Naive thymus-derived CD4-positive, alpha-beta T cell (primary cell): ENCODE data around the gene B4GALT3. TPM values are rescaled to one million over a fixed set of nuclear protein-coding genes. Genes with fewer than 3 reads are reported as not detected.

Experiments
- ATAC-seq: fragments of 150-1000 bp; cut with Tn5 transposase; 2 replicates; pipeline ENCODE4 v1.10.0; 2021; ENCODE audit warnings: mild to moderate bottlenecking, moderate library complexity
- CTCF ChIA-PET: fragments of 350-600 bp; sonication (Branson Sonifier 250); formaldehyde crosslinking; loops from one replicate; lab custom pipeline; 2021; ENCODE audit warnings: antibody characterized with exemption; lab: Charles Lee
- POLR2A ChIA-PET: fragments of 350-600 bp; sonication (Branson Sonifier 250); formaldehyde crosslinking; loops from one replicate; lab custom pipeline; 2021; ENCODE audit warnings: antibody characterized with exemption, inconsistent platforms; lab: Charles Lee
- DNase-seq, 9 donors: peaks; one replicate each; pipeline versions ENCODE4 v3.0.0 to v3.0.0-alpha.2; 2020 to 2022; ENCODE audit warnings: mixed read lengths in 1 of 9
- H3K27ac ChIP-seq: one replicate; pipeline ENCODE4 v1.7.0; 2013; ENCODE audit warnings: mild to moderate bottlenecking, low read depth, low read length, moderate library complexity
- H3K27me3 ChIP-seq, 2 donors: one replicate each; pipeline ENCODE4 v1.7.0; 2013; ENCODE audit warnings: low read length in 2 of 2, mild to moderate bottlenecking in 2 of 2, moderate library complexity in 2 of 2; ENCODE audit not compliant: control insufficient read depth in 2 of 2, insufficient read depth in 2 of 2
- H3K36me3 ChIP-seq, 3 experiments: 1 replicate in 2 of 3; 2 replicates in 1 of 3; pipeline ENCODE4 v1.7.0; 2013; ENCODE audit warnings: low read length in 3 of 3, mild to moderate bottlenecking in 3 of 3, moderate library complexity in 1 of 3; ENCODE audit not compliant: insufficient read depth in 3 of 3, control insufficient read depth in 2 of 3
- H3K4me1 ChIP-seq, 2 donors: one replicate each; pipeline ENCODE4 v1.7.0; 2013; ENCODE audit warnings: low read length in 2 of 2, mild to moderate bottlenecking in 2 of 2, moderate library complexity in 1 of 2; ENCODE audit not compliant: control insufficient read depth in 2 of 2, insufficient read depth in 2 of 2
- H3K4me3 ChIP-seq: 2 replicates; pipeline ENCODE4 v1.7.0; 2013; ENCODE audit warnings: mild to moderate bottlenecking, low read length
- H3K9me3 ChIP-seq, 3 experiments: 1 replicate in 2 of 3; 2 replicates in 1 of 3; pipeline ENCODE4 v1.7.0; 2013; ENCODE audit warnings: low read length in 3 of 3; ENCODE audit not compliant: control insufficient read depth in 2 of 3
- H3K27ac Mint-ChIP-seq, 9 donors: one replicate each; pipeline ENCODE4 v1.8.0; 2020 to 2022; ENCODE audit warnings: mixed read lengths in 9 of 9, mild to moderate bottlenecking in 8 of 9, moderate library complexity in 5 of 9, inconsistent platforms in 2 of 9
- H3K27me3 Mint-ChIP-seq, 5 donors: one replicate each; pipeline ENCODE4 v1.8.0; 2021 to 2022; ENCODE audit warnings: mixed read lengths in 5 of 5, mild to moderate bottlenecking in 1 of 5
- H3K36me3 Mint-ChIP-seq, 5 donors: one replicate each; pipeline ENCODE4 v1.8.0; 2020 to 2022; ENCODE audit warnings: mixed read lengths in 5 of 5, mild to moderate bottlenecking in 3 of 5, inconsistent platforms in 1 of 5
- H3K4me1 Mint-ChIP-seq, 7 donors: one replicate each; pipeline ENCODE4 v1.8.0; 2020 to 2022; ENCODE audit warnings: mixed read lengths in 7 of 7, mild to moderate bottlenecking in 3 of 7, inconsistent platforms in 1 of 7
- H3K4me3 Mint-ChIP-seq, 10 donors: one replicate each; pipeline ENCODE4 v1.8.0; 2020 to 2022; ENCODE audit warnings: mild to moderate bottlenecking in 10 of 10, mixed read lengths in 10 of 10, moderate library complexity in 6 of 10, inconsistent platforms in 2 of 10
- H3K9me3 Mint-ChIP-seq, 11 donors: one replicate each; pipeline ENCODE4 v1.8.0; 2020 to 2022; ENCODE audit warnings: mixed read lengths in 11 of 11, mild to moderate bottlenecking in 4 of 11, inconsistent platforms in 1 of 11, moderate library complexity in 1 of 11
- intact Hi-C, 2 donors: fragments of 100-400 bp; cut with micrococcal nuclease; formaldehyde crosslinking; loops; one replicate each; pipeline ENCODE4 v1.15.1; 2023
- polyA plus RNA-seq, 2 donors: library from polyadenylated mRNA; unstranded; fragments of 300-500 nt; fragmentation: Illumina TruSeq; gene quantifications; one replicate each; pipeline ENCODE4 v1.2.3, GENCODE V29; 2021
- total RNA-seq, 6 experiments: library from RNA in 5 of 6; stranded (reverse) in 5 of 6; gene quantifications; 1 replicate in 5 of 6; 2 replicates in 1 of 6; pipeline ENCODE4 v1.2.3 and lab custom pipeline; 2021 to 2026

B4GALT3 gene
- total and polyA plus RNA-seq, 7 experiments from 2014 or later, result 36.2 to 83.7 (median 52.5) TPM

- Mint-ChIP-seq H3K27me3 (no peaks in the 10 kb centered on the region), H3K4me3 (no peak within 1 kb of the TSS), H3K4me1 (peaks cover 29 to 49% (median 48%) of the 10 kb centered on the region in 7 donors), H3K27ac (peak within 1 kb of the TSS in 4 of 9 donors; percentile 85 to 97 (median 94)), H3K9me3 (no peaks in the 10 kb centered on the region), H3K36me3 (peaks cover 0 to 12% (median 4%) of the 10 kb centered on the region in 5 donors)
- peak within 1 kb of the TSS; percentile 89 for H3K27ac ChIP-seq
- CTCF ChIA-PET, result interaction anchor here (0.6 to 1.9 kb wide), 9 partner anchors 11 to 135 kb away, joined by 3 to 7 read pairs (median 4); partner anchors contain the start of genes KLHDC9, NIT1, PFDN2 and TOMM40L
- intact Hi-C loops, result loop anchor here (1.0 to 10.0 kb wide), 12 partner anchors 14 to 788 kb away; partner anchors contain the start of genes NIT1 (in 2 of the 2), PFDN2 (in 2 of the 2), PPOX (in 2 of the 2) and UFC1 (in 2 of the 2)
- peaks cover 0 to 17% (median 0%) of the 10 kb centered on the region in 3 experiments for H3K36me3 ChIP-seq
- POLR2A ChIA-PET, result interaction anchor here (0.6 to 3.1 kb wide), 21 partner anchors 9 to 93 kb away, joined by 3 to 39 read pairs (median 4); partner anchors contain the start of genes APOA2, ARHGAP30, NIT1 and PFDN2
- H3K9me3 ChIP-seq, result no peaks in the 10 kb centered on the region
- no peaks in the 10 kb centered on the region for H3K27me3 ChIP-seq
- peak; percentile 97 for ATAC-seq
- DNase-seq, result peak; percentile 80 to 93 (median 90)
- peak within 1 kb of the TSS; percentile 96 for H3K4me3 ChIP-seq
- H3K4me1 ChIP-seq, result peaks cover 21 to 37% of the 10 kb centered on the region in 2 donors
These were observed 44.7 kb downstream of the B4GALT3 start, which contains the start of gene DEDD for GRCh38 chr1:161132410-161133219. Gene DEDD (minus strand): TSS chr1:161132667. CDS start chr1:161124462, 8,205 bp downstream.

GRCh38 chr1:161131523-161132409 lies 45.5 kb downstream of the B4GALT3 start:
- no peaks in the 10 kb centered on the region for H3K27me3 Mint-ChIP-seq
- no peak for ATAC-seq
- H3K4me1 Mint-ChIP-seq, result peaks cover 33 to 58% (median 56%) of the 10 kb centered on the region in 7 donors
- ChIA-PET CTCF (interaction anchor here (1.0 to 1.9 kb wide), 5 partner anchors 10 to 134 kb away, joined by 3 to 5 read pairs (median 4); partner anchors contain the start of genes NIT1 and PFDN2), POLR2A (interaction anchor here (0.6 to 3.1 kb wide), 18 partner anchors 10 to 86 kb away, joined by 3 to 39 read pairs (median 4); partner anchors contain the start of genes ARHGAP30, NIT1, PFDN2 and UFC1)
- intact Hi-C loops, result loop anchor here (1.0 to 10.0 kb wide), 12 partner anchors 13 to 787 kb away; partner anchors contain the start of genes NIT1 (in 2 of the 2), PFDN2 (in 2 of the 2), PPOX (in 2 of the 2) and UFC1 (in 2 of the 2)
- H3K27ac Mint-ChIP-seq, result peak overlapping the region in 4 of 9 donors; percentile 85 to 97 (median 94)
- Histone ChIP-seq H3K9me3 (no peaks in the 10 kb centered on the region), H3K4me3 (peak overlapping the region; percentile 96), H3K36me3 (peaks cover 4 to 25% (median 8%) of the 10 kb centered on the region in 3 experiments), H3K4me1 (peaks cover 27 to 42% of the 10 kb centered on the region in 2 donors), H3K27ac (peak overlapping the region; percentile 89), H3K27me3 (no peaks in the 10 kb centered on the region)
- DNase-seq, result peak in 3 of 9 donors; percentile 18 to 33 (median 21)
- peaks cover 2 to 19% (median 9%) of the 10 kb centered on the region in 5 donors for H3K36me3 Mint-ChIP-seq
- H3K9me3 Mint-ChIP-seq, result no peaks in the 10 kb centered on the region
- H3K4me3 Mint-ChIP-seq, result no peak overlapping the region

- ATAC-seq (no peak), DNase-seq (no peak)
- ChIA-PET CTCF (no interaction called here), POLR2A (interaction anchor here (0.6 to 3.1 kb wide), 6 partner anchors 12 to 793 kb away, joined by 3 to 15 read pairs (median 4); partner anchors contain the start of genes NIT1, PFDN2 and USF1)
- Mint-ChIP-seq H3K9me3 (no peaks in the 10 kb centered on the region), H3K36me3 (peaks cover 6 to 29% (median 18%) of the 10 kb centered on the region in 5 donors), H3K4me1 (peaks cover 38 to 68% (median 60%) of the 10 kb centered on the region in 7 donors), H3K4me3 (peak overlapping the region in 1 of 10 donors; percentile 7), H3K27me3 (no peaks in the 10 kb centered on the region), H3K27ac (peak overlapping the region in 4 of 9 donors; percentile 68 to 94 (median 90))
- Histone ChIP-seq H3K4me3 (no peak overlapping the region), H3K9me3 (no peaks in the 10 kb centered on the region), H3K36me3 (peaks cover 4 to 35% (median 8%) of the 10 kb centered on the region in 3 experiments), H3K27me3 (no peaks in the 10 kb centered on the region), H3K4me1 (peaks cover 28 to 42% of the 10 kb centered on the region in 2 donors), H3K27ac (peak overlapping the region; percentile 89)
- intact Hi-C loops, result loop anchor here (10.0 kb wide), 3 partner anchors 295 to 785 kb away; partner anchors contain the start of genes COPA (in 1 of the 2) and NCSTN (in 1 of the 2)
These were observed 47.0 kb downstream of the B4GALT3 start for GRCh38 chr1:161130266-161130665.

GRCh38 chr1:161128591-161129420 lies 48.5 kb downstream of the B4GALT3 start:
- Mint-ChIP-seq H3K9me3 (no peaks in the 10 kb centered on the region), H3K4me3 (peak overlapping the region in 9 of 10 donors; percentile 5 to 80 (median 29)), H3K27ac (peak overlapping the region in 6 of 9 donors; percentile 58 to 94 (median 75)), H3K36me3 (peaks cover 9 to 36% (median 18%) of the 10 kb centered on the region in 5 donors), H3K27me3 (no peaks in the 10 kb centered on the region), H3K4me1 (peaks cover 36 to 63% (median 60%) of the 10 kb centered on the region in 7 donors)
- ChIA-PET CTCF (interaction anchor here (1.6 kb wide), 1 partner anchor 12 kb away, joined by 4 read pairs; no protein-coding TSS in a partner anchor), POLR2A (interaction anchor here (0.6 to 3.1 kb wide), 4 partner anchors 11 to 78 kb away, joined by 3 to 15 read pairs (median 4); partner anchors contain the start of genes NIT1 and PFDN2)
- H3K9me3 ChIP-seq, result no peaks in the 10 kb centered on the region
- H3K27me3 ChIP-seq, result no peaks in the 10 kb centered on the region
- intact Hi-C loops, result no loop called here
- H3K27ac ChIP-seq, result peak overlapping the region; percentile 52
- peaks cover 4 to 48% (median 8%) of the 10 kb centered on the region in 3 experiments for H3K36me3 ChIP-seq
- no peak overlapping the region for H3K4me3 ChIP-seq
- DNase-seq, result no peak
- no peak for ATAC-seq
- peaks cover 26 to 41% of the 10 kb centered on the region in 2 donors for H3K4me1 ChIP-seq

- Histone ChIP-seq H3K4me3 (no peak overlapping the region), H3K4me1 (peaks cover 21 to 34% of the 10 kb centered on the region in 2 donors), H3K27me3 (no peaks in the 10 kb centered on the region), H3K36me3 (peaks cover 6 to 52% (median 8%) of the 10 kb centered on the region in 3 experiments), H3K27ac (peak overlapping the region; percentile 38), H3K9me3 (no peaks in the 10 kb centered on the region)
- ATAC-seq (no peak), DNase-seq (no peak)
- POLR2A ChIA-PET, result interaction anchor here (0.5 to 3.1 kb wide), 7 partner anchors 10 to 323 kb away, joined by 3 to 15 read pairs (median 4); partner anchors contain the start of genes ARHGAP30, NIT1, PFDN2 and UFC1
- H3K4me3 Mint-ChIP-seq, result peak overlapping the region in 2 of 10 donors; percentile 22 to 80
- peaks cover 36 to 63% (median 61%) of the 10 kb centered on the region in 7 donors for H3K4me1 Mint-ChIP-seq
- H3K27ac Mint-ChIP-seq, result peak overlapping the region in 6 of 9 donors; percentile 58 to 85 (median 66)
- intact Hi-C loops, result no loop called here
- no peaks in the 10 kb centered on the region for H3K9me3 Mint-ChIP-seq
- peaks cover 9 to 43% (median 23%) of the 10 kb centered on the region in 5 donors for H3K36me3 Mint-ChIP-seq
- no peaks in the 10 kb centered on the region for H3K27me3 Mint-ChIP-seq
- CTCF ChIA-PET, result interaction anchor here (0.6 to 1.6 kb wide), 4 partner anchors 9 to 138 kb away, joined by 3 to 4 read pairs (median 3); no protein-coding TSS in a partner anchor
These were observed 49.7 kb downstream of the B4GALT3 start for GRCh38 chr1:161127649-161128048.
